Esophagus muscularis mucosa (tissue), 4 donors: Measurements from ENCODE around the gene PRM3. TPM values are rescaled to one million over a fixed set of nuclear protein-coding genes. Genes with fewer than 3 reads are reported as not detected.

Experiments
- DNase-seq: peaks from one replicate; pipeline ENCODE4 v3.0.0-alpha.2; 2017; ENCODE audit errors: extremely low spot score
- H3K27ac ChIP-seq, 4 donors: fragments of 200-600 bp; sonication (generic); replicated peaks in 1 of 4; 1 replicate in 3 of 4; 2 replicates in 1 of 4; pipeline ENCODE4 v1.5.1; 2016 to 2019; ENCODE audit warnings: mild to moderate bottlenecking in 1 of 4
- H3K27me3 ChIP-seq, 4 donors: fragments of 200-600 bp; sonication (generic); one replicate each; pipeline versions ENCODE4 v1.5.1 to v1.6.0; 2016 to 2019
- H3K36me3 ChIP-seq, 4 donors: fragments of 200-600 bp; sonication (generic); one replicate each; pipeline ENCODE4 v1.5.1; 2016 to 2019
- H3K4me1 ChIP-seq, 4 donors: fragments of 200-600 bp; sonication (generic); one replicate each; pipeline ENCODE4 v1.5.1; 2016 to 2019
- H3K4me3 ChIP-seq, 4 donors: fragments of 200-600 bp; sonication (generic); 1 replicate in 2 of 4; 2 replicates in 2 of 4; pipeline ENCODE4 v1.5.1; 2016 to 2019; ENCODE audit warnings: mild to moderate bottlenecking in 4 of 4, moderate library complexity in 1 of 4
- H3K9me3 ChIP-seq, 4 donors: fragments of 200-600 bp; sonication (generic); 1 replicate in 3 of 4; 2 replicates in 1 of 4; pipeline ENCODE4 v1.5.1; 2016 to 2019
- EP300 ChIP-seq: sonication (generic); formaldehyde crosslinking; IDR thresholded peaks from one replicate; pipeline ENCODE4 v1.6.1; 2017; ENCODE audit warnings: antibody characterized with exemption
- POLR2A ChIP-seq: fragments of 450-650 bp; IDR thresholded peaks from one replicate; pipeline ENCODE4 v1.6.1; 2017; ENCODE audit warnings: antibody characterized with exemption, moderate library complexity, mild to moderate bottlenecking, low read depth
- POLR2AphosphoS5 ChIP-seq, 2 donors: sonication (generic); formaldehyde crosslinking; IDR thresholded peaks; one replicate each; pipeline ENCODE4 v1.6.1; 2017; ENCODE audit warnings: antibody characterized with exemption in 2 of 2
- whole genome bisulfite sequencing: methylation state at CpG from one replicate; pipeline ENCODE4 v1.1.5; 2018; 5-methylcytosine and 5-hydroxymethylcytosine counted together
- intact Hi-C: fragments of 100-400 bp; cut with DNase I; formaldehyde crosslinking; loops from one replicate; pipeline ENCODE4 v1.15.1; 2023
- total RNA-seq, 4 donors: library from RNA; depleted of rRNA; stranded (reverse); fragments of >200 nt; gene quantifications; one replicate each; pipeline versions ENCODE4 v1.1.0 to v1.2.1, GENCODE V29; 2016
- TF ChIP-seq, protein P1 (sequence below), 3 experiments: fragments of 200-600 bp in 2 of 3; fragments of 450-650 bp in 1 of 3; sonication (generic) in 2 of 3; IDR thresholded peaks; one replicate each; pipeline ENCODE4 v1.5.1; 2017 to 2019; ENCODE audit warnings: antibody characterized with exemption in 3 of 3, mild to moderate bottlenecking in 2 of 3, moderate library complexity in 1 of 3

The PRM3 gene
- total RNA-seq, 4 donors from 2014 or later = not detected

- H3K4me1 ChIP-seq = no peaks in the 10 kb centered on the region
- 96% methylated on average over 7 of the region's 7 CpGs for WGBS
- H3K27ac ChIP-seq = no peak overlapping the region
- H3K27me3 ChIP-seq = no peaks in the 10 kb centered on the region
- no peak overlapping the region for H3K4me3 ChIP-seq
- H3K9me3 ChIP-seq = no peaks in the 10 kb centered on the region
- intact Hi-C loops = no loop called here
- no peaks in the 10 kb centered on the region for H3K36me3 ChIP-seq
- no peak for DNase-seq
- TF ChIP-seq, protein P1, sequence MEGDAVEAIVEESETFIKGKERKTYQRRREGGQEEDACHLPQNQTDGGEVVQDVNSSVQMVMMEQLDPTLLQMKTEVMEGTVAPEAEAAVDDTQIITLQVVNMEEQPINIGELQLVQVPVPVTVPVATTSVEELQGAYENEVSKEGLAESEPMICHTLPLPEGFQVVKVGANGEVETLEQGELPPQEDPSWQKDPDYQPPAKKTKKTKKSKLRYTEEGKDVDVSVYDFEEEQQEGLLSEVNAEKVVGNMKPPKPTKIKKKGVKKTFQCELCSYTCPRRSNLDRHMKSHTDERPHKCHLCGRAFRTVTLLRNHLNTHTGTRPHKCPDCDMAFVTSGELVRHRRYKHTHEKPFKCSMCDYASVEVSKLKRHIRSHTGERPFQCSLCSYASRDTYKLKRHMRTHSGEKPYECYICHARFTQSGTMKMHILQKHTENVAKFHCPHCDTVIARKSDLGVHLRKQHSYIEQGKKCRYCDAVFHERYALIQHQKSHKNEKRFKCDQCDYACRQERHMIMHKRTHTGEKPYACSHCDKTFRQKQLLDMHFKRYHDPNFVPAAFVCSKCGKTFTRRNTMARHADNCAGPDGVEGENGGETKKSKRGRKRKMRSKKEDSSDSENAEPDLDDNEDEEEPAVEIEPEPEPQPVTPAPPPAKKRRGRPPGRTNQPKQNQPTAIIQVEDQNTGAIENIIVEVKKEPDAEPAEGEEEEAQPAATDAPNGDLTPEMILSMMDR (IDR thresholded peaks at IDR 0.05) = no peak
- no peak for TF ChIP-seq POLR2AphosphoS5 (IDR thresholded peaks at IDR 0.05)
- TF ChIP-seq EP300 = no peak
- no peak for TF ChIP-seq POLR2A
These were observed 1.5 kb upstream of the PRM3 start for GRCh38 chr16:11274964-11275363.

DNA sequence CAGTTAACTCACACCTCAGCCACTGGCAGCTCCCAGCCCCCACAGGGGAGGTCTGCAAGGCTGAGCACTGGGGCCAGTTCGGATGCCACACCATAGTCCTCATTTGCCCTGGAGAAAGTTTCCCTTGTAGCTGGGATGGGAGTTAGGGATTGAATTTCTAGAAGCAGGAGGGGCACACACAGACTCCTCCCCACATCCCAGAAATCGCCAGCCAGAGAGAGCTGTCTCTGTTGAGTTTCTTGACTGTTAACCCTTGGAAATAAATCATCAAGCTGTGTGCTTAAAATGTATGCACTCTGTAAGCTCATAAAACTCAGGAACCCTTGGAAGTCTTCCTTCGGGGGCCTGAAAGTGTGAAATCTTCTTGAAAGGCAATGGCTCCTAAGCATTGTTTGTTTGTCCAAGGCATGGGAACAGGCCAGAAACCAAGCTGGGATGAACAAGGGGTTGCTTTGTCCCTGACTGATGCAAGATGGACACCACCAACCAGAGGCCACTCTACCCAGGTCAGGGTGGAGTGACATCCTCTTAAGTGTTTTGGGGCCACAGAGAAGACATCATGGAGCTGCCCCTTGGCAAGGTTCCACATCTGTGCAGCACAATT, 394 bp upstream of the PRM3 start:
- H3K36me3 ChIP-seq = no peaks in the 10 kb centered on the region
- H3K4me1 ChIP-seq = no peaks in the 10 kb centered on the region
- WGBS = 68% methylated on average over 2 of the region's 3 CpGs
- H3K27me3 ChIP-seq = no peaks in the 10 kb centered on the region
- DNase-seq = no peak
- H3K4me3 ChIP-seq = no peak overlapping the region
- TF ChIP-seq, protein P1 (IDR thresholded peaks at IDR 0.05) = no peak
- no peak for TF ChIP-seq EP300
- TF ChIP-seq POLR2AphosphoS5 (IDR thresholded peaks at IDR 0.05) = no peak
- TF ChIP-seq POLR2A = no peak
- H3K9me3 ChIP-seq = no peaks in the 10 kb centered on the region
- H3K27ac ChIP-seq = no peak overlapping the region
- intact Hi-C loops = no loop called here

DNA sequence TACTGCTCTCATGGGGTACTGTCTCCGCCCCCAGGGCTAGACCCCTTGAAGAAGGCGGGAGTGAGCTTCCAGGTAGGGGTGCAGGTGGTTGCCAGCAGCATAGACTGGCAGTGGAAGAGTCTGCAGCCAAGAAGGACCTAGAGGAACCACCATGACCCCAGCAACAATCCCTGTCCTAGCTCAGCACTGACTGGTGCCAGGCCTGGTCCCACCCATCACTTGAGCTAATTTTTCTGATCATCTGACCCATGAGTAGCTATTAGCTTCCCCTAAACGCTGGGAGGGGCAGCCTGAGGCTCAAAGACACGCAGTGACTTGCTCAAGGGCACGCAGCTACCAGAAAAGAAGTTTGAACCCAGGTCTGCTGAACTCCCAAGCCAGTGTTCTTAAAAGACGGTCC, 945 bp downstream of the PRM3 start:
- Histone ChIP-seq H3K9me3 (no peaks in the 10 kb centered on the region), H3K4me1 (no peaks in the 10 kb centered on the region), H3K4me3 (no peak overlapping the region), H3K36me3 (no peaks in the 10 kb centered on the region), H3K27me3 (no peaks in the 10 kb centered on the region), H3K27ac (no peak overlapping the region)
- WGBS = 100% methylated on average over 6 of the region's 6 CpGs
- no peak for DNase-seq
- TF ChIP-seq EP300 (no peak), POLR2AphosphoS5 (IDR thresholded peaks at IDR 0.05) (no peak), POLR2A (no peak)
- TF ChIP-seq, protein P1 (IDR thresholded peaks at IDR 0.05) = no peak
- intact Hi-C loops = no loop called here

DNA sequence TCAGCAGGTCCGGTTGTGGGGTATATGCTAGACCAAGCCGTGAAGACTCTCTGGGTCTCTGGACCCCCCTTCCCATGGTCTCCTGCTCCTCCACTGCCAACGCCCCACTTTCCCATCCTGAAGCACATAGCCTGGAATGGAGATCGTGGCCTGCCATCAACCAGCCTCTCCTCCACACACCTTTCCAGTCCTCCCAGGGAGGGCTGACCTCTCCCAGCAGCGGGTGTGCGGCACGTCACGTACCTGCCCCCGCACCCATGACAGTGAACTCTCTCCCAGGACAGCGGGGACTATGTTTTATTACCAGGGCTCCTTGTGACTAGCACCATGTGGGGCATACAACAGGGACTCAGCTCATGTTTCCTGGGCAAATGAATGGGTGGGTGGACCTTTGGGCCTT, 1.8 kb downstream of the PRM3 start:
- H3K9me3 ChIP-seq = no peaks in the 10 kb centered on the region

DNA sequence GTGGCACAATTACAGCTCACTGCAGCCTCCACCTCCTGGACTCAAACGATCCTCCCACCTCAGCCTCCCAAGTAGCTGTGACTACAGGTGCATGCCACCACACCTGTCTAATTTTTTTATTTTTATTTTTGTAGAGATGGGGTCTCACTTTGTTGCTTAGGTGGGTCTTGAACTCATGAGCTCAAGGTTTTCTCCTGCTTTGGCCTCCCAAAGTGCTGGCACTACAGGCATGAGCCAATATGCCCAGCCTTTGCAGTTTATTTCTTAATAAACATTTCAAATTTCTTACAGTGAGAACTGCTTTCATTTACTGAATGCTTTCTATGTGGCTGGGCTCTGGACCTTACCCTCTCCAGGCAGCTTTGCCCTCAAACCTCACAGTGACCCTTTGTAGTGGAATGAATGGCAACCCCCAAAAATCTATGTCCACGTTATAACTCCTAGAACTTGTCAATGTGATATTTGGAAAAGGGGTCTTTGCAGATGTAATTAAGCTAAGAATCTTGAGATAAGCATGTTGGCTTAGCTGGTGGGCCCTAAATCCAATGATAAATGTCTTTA, 2.7 kb downstream of the PRM3 start:
- DNase-seq = no peak
- Histone ChIP-seq H3K4me1 (no peaks in the 10 kb centered on the region), H3K27me3 (no peaks in the 10 kb centered on the region), H3K4me3 (no peak overlapping the region), H3K36me3 (no peaks in the 10 kb centered on the region), H3K9me3 (no peaks in the 10 kb centered on the region), H3K27ac (no peak overlapping the region)
- TF ChIP-seq POLR2A (no peak), POLR2AphosphoS5 (IDR thresholded peaks at IDR 0.05) (no peak), EP300 (no peak)
- TF ChIP-seq, protein P1 (IDR thresholded peaks at IDR 0.05) = no peak
- intact Hi-C loops = no loop called here
- WGBS = 90% methylated on average over 2 of the region's 2 CpGs

More for the DNA sequence above, 1.8 kb downstream of the PRM3 start:
- no peaks in the 10 kb centered on the region for H3K36me3 ChIP-seq
- H3K4me1 ChIP-seq = no peaks in the 10 kb centered on the region
- no peak overlapping the region for H3K4me3 ChIP-seq
- no peak for DNase-seq
- no peak for TF ChIP-seq POLR2AphosphoS5 (IDR thresholded peaks at IDR 0.05)
- no peak for TF ChIP-seq POLR2A
- intact Hi-C loops = no loop called here
- H3K27ac ChIP-seq = no peak overlapping the region
- WGBS = 99% methylated on average over 9 of the region's 10 CpGs
- H3K27me3 ChIP-seq = no peaks in the 10 kb centered on the region
